Activated B cell treated with CpG ODN at 0.5 μM for 24 hours (primary cell): ENCODE measurements around the gene XPOT. TPM values are rescaled to one million over a fixed set of nuclear protein-coding genes. Genes with fewer than 3 reads are reported as not detected.

ENCODE experiments used
- ATAC-seq: fragments of 200-7000 bp; cut with Tn5 transposase; one replicate; pipeline ENCODE4 v1.10.0; 2021; ENCODE audit warnings: low read depth, mild to moderate bottlenecking, moderate library complexity
- CTCF ChIA-PET: fragments of 350-600 bp; sonication (Branson Sonifier 250); formaldehyde crosslinking; loops from one replicate; lab custom pipeline; 2021; ENCODE audit warnings: antibody characterized with exemption; lab: Charles Lee
- POLR2A ChIA-PET: fragments of 350-600 bp; sonication (Branson Sonifier 250); formaldehyde crosslinking; loops from one replicate; lab custom pipeline; 2021; ENCODE audit warnings: antibody characterized with exemption; lab: Charles Lee
- DNase-seq: peaks from one replicate; pipeline ENCODE4 v3.0.0; 2022
- H3K27ac Mint-ChIP-seq: one replicate; pipeline ENCODE4 v1.8.0; 2020; ENCODE audit warnings: mixed read lengths
- H3K27me3 Mint-ChIP-seq: one replicate; pipeline ENCODE4 v1.8.0; 2021; ENCODE audit warnings: mixed read lengths
- H3K36me3 Mint-ChIP-seq: one replicate; pipeline ENCODE4 v1.8.0; 2021; ENCODE audit warnings: low read depth, mixed read lengths
- H3K4me1 Mint-ChIP-seq: one replicate; pipeline ENCODE4 v1.8.0; 2021; ENCODE audit warnings: mixed read lengths
- H3K4me3 Mint-ChIP-seq: one replicate; pipeline ENCODE4 v1.8.0; 2020; ENCODE audit warnings: mild to moderate bottlenecking, mixed read lengths
- H3K9me3 Mint-ChIP-seq: one replicate; pipeline ENCODE4 v1.8.0; 2020; ENCODE audit warnings: mixed read lengths
- intact Hi-C: fragments of 100-400 bp; cut with micrococcal nuclease; formaldehyde crosslinking; loops from one replicate; pipeline ENCODE4 v1.15.1; 2024
- total RNA-seq: library from RNA; stranded (reverse); gene quantifications from 2 replicates; pipeline ENCODE4 v1.2.3, GENCODE V29; 2022
- TF ChIP-seq, protein P1 (sequence below): fragments of 200-600 bp; IDR thresholded peaks from one replicate; pipeline ENCODE4 v1.8.0; 2022; ENCODE audit warnings: antibody characterized with exemption, mild to moderate bottlenecking

Gene XPOT
- total RNA-seq, 1 donor from 2014 or later = 96.2 TPM

- Mint-ChIP-seq H3K27me3 (no peaks in the 10 kb centered on the region), H3K27ac (no peak overlapping the region), H3K36me3 (peaks cover 31% of the 10 kb centered on the region), H3K9me3 (no peaks in the 10 kb centered on the region), H3K4me1 (peaks cover 16% of the 10 kb centered on the region), H3K4me3 (no peak overlapping the region)
- DNase-seq (no peak), ATAC-seq (no peak)
- ChIA-PET POLR2A (interaction anchor here (0.7 kb wide), 1 partner anchor 341 kb away, joined by 4 read pairs; no protein-coding TSS in a partner anchor), CTCF (no interaction called here)
- intact Hi-C loops = loop anchor here (5.0 kb wide), 1 partner anchor 1940 kb away; the partner anchor contains the start of gene MON2
- TF ChIP-seq, protein P1, sequence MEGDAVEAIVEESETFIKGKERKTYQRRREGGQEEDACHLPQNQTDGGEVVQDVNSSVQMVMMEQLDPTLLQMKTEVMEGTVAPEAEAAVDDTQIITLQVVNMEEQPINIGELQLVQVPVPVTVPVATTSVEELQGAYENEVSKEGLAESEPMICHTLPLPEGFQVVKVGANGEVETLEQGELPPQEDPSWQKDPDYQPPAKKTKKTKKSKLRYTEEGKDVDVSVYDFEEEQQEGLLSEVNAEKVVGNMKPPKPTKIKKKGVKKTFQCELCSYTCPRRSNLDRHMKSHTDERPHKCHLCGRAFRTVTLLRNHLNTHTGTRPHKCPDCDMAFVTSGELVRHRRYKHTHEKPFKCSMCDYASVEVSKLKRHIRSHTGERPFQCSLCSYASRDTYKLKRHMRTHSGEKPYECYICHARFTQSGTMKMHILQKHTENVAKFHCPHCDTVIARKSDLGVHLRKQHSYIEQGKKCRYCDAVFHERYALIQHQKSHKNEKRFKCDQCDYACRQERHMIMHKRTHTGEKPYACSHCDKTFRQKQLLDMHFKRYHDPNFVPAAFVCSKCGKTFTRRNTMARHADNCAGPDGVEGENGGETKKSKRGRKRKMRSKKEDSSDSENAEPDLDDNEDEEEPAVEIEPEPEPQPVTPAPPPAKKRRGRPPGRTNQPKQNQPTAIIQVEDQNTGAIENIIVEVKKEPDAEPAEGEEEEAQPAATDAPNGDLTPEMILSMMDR = no peak
These were observed 3.4 kb downstream of the XPOT start for GRCh38 chr12:64407342-64408223.

GRCh38 chr12:64411427-64411826 lies 7.2 kb downstream of the XPOT start:
- Mint-ChIP-seq H3K4me1 (peaks cover 5% of the 10 kb centered on the region), H3K36me3 (peaks cover 55% of the 10 kb centered on the region), H3K4me3 (no peak overlapping the region), H3K27ac (no peak overlapping the region), H3K9me3 (no peaks in the 10 kb centered on the region), H3K27me3 (no peaks in the 10 kb centered on the region)
- no peak for DNase-seq
- ChIA-PET POLR2A (no interaction called here), CTCF (no interaction called here)
- ATAC-seq = no peak
- intact Hi-C loops = no loop called here
- TF ChIP-seq, protein P1 = no peak

GRCh38 chr12:64412459-64412858 lies 8.3 kb downstream of the XPOT start:
- H3K4me3 Mint-ChIP-seq = no peak overlapping the region
- no peak for DNase-seq
- POLR2A ChIA-PET = no interaction called here
- no peaks in the 10 kb centered on the region for H3K4me1 Mint-ChIP-seq
- H3K9me3 Mint-ChIP-seq = no peaks in the 10 kb centered on the region
- CTCF ChIA-PET = no interaction called here
- no peak overlapping the region for H3K27ac Mint-ChIP-seq
- no peak for ATAC-seq
- intact Hi-C loops = no loop called here
- H3K27me3 Mint-ChIP-seq = no peaks in the 10 kb centered on the region
- peaks cover 64% of the 10 kb centered on the region for H3K36me3 Mint-ChIP-seq
- TF ChIP-seq, protein P1 = no peak

DNA sequence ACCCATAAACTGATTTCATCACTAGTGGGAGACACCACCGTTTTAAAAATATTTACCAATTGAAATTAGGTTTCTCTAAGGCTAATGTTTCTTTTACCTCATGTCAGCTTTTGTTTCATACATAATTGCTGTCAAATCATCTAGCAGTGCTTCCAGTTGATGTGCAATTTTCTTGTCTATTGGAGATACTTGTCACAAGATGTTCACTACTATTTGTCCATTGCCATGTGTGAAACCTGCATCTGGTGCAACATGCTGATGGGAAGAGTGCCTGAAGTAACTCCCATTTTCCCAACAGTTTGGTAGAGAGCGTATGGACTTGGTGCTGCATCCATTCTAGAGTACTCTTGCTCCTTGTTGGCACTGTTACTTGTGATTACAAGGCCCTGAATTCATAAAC lies 9.7 kb downstream of the XPOT start:
- Mint-ChIP-seq H3K27me3 (no peaks in the 10 kb centered on the region), H3K4me3 (no peak overlapping the region), H3K36me3 (peaks cover 76% of the 10 kb centered on the region), H3K27ac (no peak overlapping the region), H3K9me3 (no peaks in the 10 kb centered on the region), H3K4me1 (no peaks in the 10 kb centered on the region)
- no peak for DNase-seq
- ChIA-PET POLR2A (no interaction called here), CTCF (no interaction called here)
- ATAC-seq = no peak
- intact Hi-C loops = no loop called here
- TF ChIP-seq, protein P1 = no peak

GRCh38 chr12:64418209-64418608 lies 14.0 kb downstream of the XPOT start:
- Mint-ChIP-seq H3K4me3 (no peak overlapping the region), H3K36me3 (peaks cover 84% of the 10 kb centered on the region), H3K4me1 (no peaks in the 10 kb centered on the region), H3K27ac (no peak overlapping the region), H3K27me3 (no peaks in the 10 kb centered on the region), H3K9me3 (no peaks in the 10 kb centered on the region)
- no peak for ATAC-seq
- intact Hi-C loops = loop anchor here (5.0 kb wide), 1 partner anchor 69 kb away; no protein-coding TSS in a partner anchor
- DNase-seq = no peak
- ChIA-PET CTCF (no interaction called here), POLR2A (no interaction called here)
- TF ChIP-seq, protein P1 = no peak
